Measurements from ENCODE around the gene RIOK1.

DNA sequence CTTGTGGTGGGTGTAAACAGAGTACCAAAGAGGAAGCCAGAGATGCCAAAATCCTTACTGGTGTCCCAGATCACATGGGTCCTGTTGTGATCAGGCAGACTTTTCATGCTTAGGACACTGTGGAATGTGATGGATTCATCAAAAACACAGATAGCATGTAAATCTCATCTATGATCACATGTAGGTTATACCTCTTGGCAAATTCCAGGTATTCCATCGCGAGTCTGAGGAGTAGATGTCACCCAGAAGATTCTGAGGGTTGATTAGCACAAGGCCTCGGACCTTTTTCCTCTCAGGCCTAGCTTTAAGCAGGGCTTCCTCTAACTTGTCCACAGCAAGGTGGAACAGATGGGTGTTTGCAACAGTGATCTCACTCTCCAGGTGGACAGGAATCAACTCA is 48.3 kb upstream of the RIOK1 start:
- TF ChIP-seq POLR2A (IDR thresholded peaks at IDR 0.05) (no peak), POLR2AphosphoS5 (IDR thresholded peaks at IDR 0.05) (no peak)
- TF ChIP-seq, protein P1, sequence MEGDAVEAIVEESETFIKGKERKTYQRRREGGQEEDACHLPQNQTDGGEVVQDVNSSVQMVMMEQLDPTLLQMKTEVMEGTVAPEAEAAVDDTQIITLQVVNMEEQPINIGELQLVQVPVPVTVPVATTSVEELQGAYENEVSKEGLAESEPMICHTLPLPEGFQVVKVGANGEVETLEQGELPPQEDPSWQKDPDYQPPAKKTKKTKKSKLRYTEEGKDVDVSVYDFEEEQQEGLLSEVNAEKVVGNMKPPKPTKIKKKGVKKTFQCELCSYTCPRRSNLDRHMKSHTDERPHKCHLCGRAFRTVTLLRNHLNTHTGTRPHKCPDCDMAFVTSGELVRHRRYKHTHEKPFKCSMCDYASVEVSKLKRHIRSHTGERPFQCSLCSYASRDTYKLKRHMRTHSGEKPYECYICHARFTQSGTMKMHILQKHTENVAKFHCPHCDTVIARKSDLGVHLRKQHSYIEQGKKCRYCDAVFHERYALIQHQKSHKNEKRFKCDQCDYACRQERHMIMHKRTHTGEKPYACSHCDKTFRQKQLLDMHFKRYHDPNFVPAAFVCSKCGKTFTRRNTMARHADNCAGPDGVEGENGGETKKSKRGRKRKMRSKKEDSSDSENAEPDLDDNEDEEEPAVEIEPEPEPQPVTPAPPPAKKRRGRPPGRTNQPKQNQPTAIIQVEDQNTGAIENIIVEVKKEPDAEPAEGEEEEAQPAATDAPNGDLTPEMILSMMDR (IDR thresholded peaks at IDR 0.05) = no peak
